Activated CD4-positive, alpha-beta T cell treated with anti-CD3 and anti-CD28 coated beads, Interleukin-2, amount 50 U/mL, for 1 hour (primary cell): Measurements from ENCODE around the gene MRTFA.
"Not testable (repeated sequence)": the region's sequence is repeated elsewhere in the genome, so short reads cannot be mapped to it uniquely, and the experiment has no call there.

Source experiments
- DNase-seq: peaks from one replicate; pipeline ENCODE4 v3.0.0-alpha.2; 2020

MRTFA gene

DNA sequence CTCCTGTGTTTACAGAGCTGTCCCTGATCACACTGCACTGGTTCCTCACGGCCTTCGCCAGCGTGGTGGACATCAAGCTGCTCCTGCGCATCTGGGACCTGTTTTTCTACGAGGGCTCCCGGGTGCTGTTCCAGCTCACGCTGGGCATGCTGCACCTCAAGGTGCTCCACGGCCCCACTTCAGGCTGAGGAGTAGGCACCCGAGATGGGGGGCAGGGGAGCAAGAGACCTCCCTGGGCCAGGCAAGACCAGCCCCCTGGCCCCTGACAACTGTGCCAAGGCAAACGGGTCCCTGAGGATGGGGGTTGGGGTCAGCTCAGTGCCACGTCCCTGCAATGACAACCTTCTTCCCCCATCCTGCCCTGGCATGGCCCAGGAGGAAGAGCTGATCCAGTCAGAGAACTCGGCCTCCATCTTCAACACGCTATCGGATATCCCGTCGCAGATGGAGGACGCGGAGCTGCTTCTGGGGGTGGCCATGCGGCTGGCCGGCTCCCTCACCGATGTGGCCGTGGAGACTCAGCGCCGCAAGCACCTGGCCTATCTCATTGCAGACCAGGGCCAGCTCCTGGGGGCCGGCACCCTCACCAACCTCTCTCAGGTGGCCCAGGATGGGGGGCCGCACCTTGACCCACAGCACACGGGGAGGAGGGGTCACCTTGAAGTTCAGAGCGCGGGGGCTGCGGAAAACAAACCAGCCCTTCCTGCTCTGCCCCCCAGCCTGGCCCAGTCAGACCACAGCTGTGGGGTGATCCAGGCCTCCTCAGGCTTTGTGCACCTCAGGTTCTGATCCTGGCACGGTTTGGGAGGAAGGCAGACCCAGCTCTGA is 230.2 kb downstream of the MRTFA start:
- no peak for DNase-seq

DNA sequence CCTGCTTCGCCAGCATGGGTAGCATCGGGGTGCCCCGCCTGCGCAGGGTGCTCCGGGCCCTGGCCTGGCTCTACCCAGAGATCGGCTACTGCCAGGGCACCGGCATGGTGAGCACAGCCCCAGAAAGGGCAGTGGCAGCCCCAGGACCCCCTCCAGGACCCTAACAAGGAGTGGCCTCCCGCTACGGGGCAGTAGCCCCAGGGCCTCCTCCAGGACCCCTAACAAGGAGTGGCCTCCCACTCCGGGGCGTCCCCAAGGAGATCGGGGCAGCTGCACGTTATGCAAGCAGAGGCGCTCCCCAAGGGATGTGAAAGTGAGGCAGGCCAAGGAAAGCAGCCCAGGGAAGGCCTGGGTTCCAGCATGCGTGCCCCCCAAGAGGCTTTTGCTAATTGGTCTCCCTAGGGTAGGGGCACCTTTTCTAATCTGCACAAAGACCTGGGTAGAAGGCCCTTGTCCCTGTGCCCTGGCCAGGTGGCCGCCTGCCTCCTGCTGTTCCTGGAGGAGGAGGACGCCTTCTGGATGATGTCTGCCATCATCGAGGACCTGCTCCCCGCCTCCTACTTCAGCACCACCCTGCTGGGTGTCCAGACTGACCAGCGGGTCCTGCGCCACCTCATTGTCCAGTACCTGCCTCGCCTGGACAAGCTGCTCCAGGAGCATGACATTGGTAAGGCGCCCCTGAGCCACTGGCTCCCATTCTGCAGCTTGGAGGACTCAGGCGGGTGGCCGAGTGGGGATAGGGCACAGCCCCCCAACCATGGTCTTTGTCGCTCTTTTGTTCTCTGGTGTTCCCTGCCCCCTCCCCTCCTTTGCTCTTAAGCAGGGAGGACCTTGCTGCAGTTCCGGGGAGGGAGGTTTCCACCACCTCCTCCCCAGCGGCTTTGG is 231.1 kb downstream of the MRTFA start:
- DNase-seq, result no peak

DNA sequence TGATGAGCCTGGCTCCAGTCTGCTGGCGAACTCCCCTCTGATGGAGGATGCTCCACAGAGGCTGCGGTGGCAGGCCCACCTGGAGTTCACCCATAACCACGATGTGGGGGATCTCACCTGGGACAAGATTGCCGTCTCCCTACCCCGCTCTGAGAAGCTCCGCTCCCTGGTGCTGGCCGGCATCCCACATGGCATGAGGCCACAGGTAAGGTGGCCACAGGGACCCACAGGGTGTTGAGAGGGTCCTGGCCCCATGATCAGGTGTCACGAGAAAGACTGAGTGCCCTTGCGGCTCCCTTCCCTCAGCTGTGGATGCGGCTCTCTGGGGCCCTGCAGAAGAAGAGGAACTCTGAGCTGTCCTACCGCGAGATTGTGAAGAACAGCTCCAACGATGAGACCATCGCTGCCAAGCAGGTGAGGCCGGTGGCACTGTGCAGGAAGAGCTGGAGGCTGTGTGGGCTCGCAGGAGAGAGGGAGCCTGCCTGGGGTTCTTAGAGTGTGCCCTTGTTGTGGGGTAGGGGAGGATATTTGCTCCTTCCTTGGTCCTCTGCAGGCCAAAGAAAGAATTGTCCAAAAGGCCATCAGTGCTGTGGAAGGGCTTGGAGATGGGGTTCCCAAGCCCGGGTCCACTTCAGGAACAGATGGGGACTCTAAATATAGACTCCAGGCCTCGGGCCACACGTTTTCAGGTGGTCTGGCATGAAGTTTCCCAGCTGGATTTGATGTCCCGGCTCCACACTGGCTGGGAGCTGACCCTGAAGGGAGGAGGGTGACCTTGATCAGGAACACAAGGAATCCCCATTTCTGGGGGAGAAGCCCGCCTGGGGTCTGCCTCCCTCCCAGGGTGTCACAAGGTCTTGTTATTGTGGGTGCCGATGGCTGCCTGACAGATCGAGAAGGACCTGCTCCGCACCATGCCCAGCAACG is 232.0 kb downstream of the MRTFA start:
- DNase-seq, result no peak

DNA sequence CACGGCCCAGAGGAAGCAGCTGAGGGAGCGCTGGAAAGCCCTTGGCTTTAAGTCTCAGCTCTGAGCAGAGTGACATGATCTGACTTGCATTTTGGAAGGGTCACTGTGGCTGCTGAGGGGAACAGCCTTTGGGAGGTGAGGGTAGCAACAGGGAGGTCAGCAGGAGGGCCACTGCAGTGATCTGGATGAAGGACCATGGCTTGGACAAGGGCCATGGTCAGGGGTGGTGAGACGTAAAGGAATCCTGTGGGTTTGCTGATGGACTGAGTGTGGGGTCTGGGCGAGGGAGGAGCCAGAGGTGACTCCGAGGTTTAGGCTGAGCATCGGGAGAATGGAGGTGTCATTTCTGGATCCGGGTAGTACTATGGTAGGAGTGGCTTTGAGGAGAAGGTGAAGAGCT is 232.9 kb downstream of the MRTFA start:
- no peak for DNase-seq

DNA sequence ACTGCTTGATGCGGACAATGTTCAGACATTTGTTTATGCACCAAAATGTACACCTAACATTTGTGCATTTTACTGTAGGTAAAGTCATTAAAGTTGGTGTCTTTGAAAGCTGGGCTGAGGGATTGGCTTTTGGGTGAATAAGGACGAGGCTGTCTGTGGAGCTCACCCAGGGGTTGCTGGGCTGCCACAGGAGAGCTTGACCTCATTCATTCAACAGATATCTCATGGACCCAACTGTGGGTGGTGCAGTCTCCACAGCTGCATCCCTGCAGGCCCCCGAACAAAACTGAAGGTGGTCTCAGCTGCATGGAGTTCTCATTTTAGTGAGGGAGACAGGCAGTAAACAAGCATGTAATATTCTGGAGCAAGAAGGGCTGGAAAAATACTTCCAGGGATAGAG is 233.4 kb downstream of the MRTFA start:
- no peak for DNase-seq

DNA sequence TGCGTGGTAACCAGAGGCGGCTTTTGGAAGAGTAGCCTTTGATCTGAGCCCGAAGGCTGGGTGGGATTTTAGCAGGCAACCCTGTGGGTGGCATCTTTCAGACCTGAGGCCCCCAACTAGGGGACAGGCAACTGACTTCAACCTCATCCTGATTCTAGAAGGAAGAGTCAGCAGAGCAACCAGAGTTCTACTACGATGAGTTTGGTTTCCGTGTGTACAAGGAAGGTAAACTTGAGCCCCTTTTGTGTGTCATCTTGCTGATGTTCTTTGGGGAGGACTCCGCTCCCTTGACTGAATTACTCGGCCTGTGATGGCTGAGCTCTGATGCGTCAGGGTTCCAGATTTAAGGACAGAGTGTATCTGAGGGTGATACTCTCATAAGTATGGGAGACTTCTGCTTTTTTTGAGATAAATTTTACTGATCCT is 234.5 kb downstream of the MRTFA start:
- no peak for DNase-seq

DNA sequence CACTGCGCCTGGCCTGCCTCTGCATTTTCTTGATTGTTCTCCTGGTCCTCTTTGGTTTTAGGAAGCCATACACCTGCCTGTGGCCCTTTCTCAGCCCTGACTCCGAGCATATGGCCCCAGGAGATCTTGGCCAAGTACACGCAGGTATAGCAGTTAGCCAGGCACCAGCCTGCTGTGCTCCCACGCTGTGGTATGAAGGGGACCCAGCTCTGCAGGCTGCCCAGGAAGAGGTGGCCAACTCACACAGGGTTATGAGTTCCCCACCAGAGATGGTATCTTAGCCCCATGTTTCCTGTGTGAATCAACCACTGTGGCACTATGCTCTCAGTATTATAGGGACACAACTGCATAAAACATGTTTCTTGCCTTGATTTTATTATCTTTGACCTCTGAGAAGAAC is 235.0 kb downstream of the MRTFA start:
- peak; percentile 40 for DNase-seq

DNA sequence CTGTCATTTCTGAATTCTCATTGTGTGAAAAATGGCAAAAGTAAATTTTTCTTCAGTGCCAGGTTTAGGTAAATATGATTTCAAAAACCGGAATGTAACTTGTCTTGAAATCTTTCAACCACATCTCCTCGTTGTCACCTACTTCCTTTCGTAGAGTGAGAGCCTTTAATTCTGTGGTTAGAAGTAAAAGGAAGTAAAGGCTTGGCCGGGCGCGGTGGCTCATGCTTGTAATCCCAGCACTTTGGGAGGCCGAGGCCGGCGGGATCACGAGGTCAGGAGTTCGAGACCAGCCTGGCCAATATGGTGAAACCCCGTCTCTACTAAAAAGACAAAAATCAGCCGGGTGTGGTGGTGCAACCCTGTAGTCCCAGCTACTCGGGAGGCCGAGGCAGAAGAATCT is 236.4 kb downstream of the MRTFA start:
- DNase-seq, result peak; percentile 44

DNA sequence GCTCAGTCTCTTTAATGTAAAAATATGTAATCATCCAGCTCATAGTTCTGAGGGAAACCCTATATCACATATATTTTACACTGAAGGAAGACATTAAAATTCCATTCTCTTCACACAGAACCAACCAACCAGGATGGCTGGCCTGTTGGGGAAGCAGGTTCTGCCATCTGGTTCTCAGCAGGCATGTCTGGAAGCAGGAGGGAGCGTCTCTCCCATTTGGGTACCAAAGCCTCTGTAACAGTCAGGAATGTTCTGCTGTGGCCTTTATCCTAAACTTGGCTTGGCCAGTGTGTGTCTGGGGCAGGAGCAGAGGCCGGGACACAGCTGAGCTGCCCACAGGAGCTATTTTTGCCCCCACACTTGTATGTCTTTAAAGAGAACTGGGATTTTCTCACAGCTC is 236.9 kb downstream of the MRTFA start:
- no peak for DNase-seq

DNA sequence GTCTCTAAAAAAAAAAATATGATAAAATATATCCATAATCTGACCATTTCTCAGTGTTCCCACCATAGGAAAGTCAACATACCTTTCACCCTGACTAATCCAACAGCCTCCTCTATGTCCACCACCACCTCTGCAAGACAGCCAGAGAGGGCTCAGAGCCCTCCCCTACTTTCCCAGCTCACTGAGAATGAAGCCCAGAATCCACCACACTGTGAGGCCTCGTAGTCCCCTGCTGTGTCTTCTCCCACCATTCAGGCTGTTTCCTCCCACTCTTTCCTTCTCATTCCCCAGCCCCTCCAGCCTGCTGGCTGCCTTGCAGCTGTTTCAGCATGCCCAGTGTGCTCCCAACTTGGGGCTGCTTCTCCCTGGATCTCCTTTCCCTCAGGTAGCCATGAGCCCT is 239.1 kb downstream of the MRTFA start:
- DNase-seq, result no peak

DNA sequence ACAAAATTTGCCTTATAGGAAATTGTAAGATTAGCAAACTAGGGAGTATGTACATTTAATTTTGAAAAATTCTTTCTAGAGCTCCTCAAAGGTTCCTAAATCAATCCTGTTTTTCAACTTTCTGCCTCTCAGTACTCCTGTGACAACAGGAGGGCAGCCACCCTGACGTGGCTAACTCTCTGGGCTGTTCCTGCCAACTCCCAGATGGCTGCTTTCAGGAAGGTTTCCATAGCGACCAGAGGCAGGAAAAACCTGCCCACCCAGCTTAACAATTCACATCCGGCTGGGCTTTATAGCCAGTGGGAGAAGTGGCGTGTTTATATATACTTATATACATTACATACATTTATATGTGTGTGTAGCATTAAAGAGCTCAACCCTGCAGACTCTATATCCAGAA is 239.6 kb downstream of the MRTFA start:
- no peak for DNase-seq

DNA sequence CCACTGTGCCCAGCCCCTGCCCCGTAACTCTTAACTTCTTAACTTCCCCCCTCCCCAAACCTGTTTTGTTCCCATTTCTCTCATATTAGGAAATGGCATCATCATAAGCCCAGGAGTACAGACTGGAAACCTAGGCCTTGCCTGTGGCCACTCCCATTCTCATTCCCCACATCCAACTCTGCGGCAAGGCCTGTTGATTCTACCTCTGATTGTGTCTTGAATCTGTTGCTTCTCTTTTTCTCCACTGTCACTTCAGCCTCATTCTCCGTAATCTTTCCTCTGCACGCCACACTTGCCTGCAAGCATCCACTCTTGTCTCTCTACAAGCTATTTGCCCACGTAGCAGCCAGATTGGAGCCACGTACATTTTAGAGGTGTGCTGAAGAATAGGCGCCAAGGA is 240.9 kb downstream of the MRTFA start:
- no peak for DNase-seq

DNA sequence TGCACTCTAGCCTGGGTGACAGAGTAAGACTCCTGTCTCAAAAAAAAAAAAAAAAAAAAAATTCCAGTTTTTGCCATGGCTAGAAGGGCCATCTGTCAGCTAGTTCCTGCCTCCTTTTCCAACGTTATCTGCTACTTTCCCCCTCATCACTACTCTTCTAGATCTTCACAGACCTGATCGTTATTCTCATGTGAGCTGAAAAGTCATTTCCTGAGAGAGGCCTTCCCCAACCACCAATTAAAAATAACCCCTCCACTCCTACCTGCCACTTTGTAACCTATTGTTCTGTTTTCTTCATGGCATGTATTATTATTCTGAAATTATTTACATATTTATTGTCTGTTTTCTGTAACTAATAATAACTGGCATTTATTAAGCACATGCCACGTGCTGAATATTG is 241.9 kb downstream of the MRTFA start:
- DNase-seq, result no peak

DNA sequence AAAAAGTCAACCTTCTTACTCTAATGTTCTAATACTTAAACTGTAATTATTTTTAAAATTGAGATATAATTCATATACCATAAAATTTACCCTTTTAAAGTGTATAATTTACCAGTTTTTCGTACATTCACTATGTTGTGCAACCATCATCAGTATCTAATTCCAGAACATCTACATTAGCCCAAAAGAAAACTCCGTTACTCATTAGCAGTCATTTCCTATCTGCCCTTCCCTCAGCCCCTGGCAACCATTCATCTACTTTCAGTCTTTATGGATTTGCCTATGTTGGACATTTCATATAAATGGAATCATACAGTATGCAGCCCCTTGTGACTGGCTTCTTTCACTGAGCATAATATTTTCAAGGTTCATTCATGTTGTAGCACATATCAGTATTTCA is 243.9 kb downstream of the MRTFA start:
- no peak for DNase-seq

DNA sequence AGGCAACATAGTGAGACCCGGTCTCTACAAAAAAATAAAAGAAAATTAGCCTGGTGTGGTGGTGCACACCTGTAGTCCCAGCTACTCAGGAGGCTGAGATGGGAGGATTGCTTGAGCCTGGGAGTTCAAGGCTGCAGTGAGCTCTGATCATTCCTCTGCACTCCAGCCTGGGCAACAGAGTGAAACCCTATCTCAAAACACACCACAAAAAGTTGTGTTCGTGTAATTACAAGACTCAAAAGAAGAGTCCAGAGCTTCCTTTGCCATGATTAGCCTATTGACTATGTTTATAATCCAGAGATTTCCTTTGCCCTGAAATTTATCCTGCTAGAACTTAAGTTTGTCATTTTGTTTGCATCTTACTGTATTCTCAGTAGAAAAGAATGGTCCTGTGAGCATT is 245.1 kb downstream of the MRTFA start:
- no peak for DNase-seq

DNA sequence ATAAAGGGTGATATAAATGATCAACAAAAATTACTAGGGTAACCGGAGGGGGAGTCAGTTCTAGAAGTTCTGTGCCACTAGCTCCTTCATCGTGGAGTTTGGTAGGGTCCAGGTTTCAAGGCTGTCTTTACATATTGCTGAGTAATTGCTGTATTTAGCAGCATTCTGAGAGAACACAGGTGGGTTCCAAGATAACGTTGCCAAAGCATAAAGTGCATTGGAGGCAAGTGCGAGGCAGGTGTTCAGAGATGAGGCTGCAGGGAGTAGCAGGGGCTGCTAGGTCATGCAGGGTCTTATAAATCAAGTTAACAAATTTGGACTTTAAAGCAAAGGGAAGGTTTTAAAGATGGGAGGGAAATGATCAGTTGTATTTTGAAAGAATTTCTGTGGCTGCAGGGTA is 248.3 kb downstream of the MRTFA start:
- DNase-seq, result no peak

DNA sequence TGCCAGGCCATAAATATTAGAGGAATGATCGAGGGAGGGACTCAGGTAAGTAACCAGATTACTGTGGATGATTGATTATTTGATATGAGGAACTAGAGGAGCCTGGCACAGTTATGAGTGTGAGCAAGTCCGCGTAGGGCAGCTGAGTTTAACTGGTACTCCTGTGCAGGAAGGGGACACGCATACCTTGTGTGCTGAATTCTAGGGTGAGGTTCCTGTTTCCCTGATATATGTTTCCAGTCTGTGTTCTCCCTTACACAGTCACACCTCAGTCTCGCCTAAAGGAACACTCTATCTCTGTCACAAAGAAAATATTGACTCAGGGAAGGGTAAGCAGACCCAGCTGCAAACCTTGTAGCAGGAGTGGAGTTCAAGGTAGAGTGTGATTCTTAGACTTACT is 248.8 kb downstream of the MRTFA start:
- no peak for DNase-seq

DNA sequence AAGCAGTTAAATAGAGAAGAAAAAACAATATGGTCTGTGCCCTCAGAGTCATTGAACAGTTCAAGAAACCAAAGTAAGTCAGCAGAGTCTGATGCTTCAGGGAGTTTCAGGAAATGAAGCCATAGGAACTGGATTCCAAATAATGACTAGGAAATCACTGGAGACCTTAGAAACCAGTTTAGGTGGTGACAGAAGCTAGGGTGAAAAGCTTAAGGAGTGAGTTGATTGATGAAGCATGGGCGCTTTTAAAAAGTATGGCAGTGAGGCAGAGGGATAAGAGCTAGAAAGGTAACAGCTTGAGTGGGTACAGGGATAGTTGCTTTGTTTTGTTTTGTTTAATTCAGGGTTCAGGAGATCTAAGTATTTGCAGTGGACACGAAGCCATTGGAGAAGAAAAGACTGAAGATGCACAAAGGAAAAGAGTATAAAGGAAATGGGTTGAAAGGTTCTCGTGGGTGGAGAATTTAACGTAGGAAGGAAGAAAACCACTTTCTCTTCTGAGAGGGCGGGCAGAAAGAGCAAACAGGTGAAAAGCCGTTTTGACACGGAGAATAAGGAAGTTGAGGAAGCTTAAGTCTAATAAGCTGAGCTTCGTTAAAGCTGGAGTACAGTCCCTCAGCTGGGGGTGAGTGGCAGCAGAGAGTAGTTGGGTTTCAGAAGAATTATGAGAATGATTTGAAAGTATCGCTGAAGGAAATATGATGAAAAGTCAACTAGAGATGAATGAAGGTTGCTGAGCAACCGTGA is 251.3 kb downstream of the MRTFA start:
- DNase-seq, result peak; percentile 12

DNA sequence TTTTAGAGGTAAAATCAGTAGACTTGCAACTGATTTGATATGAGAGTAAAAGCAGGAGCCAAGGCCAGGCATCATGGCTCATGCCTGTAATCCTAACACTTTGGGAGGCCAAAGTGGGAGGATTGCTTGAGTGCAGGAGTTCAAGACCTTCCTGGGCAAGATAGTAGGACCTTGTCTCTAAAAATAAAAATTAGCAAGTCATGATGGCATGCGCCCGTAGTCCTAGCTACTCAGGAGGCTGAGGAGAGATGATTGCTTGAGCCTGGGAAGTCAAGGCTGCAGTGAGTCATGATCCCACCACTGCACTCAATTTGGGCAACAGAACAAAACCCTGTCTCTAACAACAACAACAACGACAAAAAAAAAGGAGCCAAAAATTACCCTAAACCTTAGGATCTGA is 252.6 kb downstream of the MRTFA start:
- DNase-seq, result no peak

DNA sequence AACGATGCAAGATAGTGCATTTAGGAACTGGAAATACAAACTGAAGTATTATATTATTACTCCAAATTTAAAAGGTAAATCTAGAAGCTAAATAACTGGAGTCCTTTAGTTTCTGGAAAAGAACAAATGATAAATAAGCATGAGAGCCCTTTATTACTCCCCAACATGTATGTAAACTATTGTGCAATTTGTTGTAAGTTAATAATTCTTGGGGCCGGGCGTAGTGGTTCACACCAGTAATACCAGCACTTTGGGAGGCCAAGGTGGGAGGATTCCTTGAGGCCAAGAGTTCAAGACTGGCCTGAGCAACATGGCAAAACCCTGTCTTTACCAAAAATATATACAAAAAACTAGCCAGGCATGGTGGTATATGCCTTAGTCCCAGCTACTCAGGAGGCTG is 255.1 kb downstream of the MRTFA start:
- DNase-seq, result no peak

DNA sequence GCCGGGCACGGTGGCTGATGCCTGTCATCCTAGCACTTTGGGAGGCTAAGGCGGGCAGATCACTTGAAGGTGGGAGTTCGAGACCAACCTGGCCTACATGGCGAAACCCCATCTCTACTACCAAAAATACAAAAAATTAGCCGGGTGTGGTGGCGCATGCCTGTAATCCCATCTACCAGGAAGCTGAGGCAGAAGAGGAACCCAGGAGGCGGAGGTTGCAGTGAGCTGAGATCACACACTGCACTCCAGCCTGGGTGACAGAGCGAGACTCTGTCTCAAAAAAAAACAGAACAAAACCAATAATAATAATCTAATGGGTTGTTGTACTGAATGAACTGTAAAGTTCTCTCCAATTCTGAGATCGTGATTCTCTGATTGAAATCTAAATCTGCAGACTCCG is 258.1 kb downstream of the MRTFA start:
- DNase-seq, result not testable (repeated sequence)

DNA sequence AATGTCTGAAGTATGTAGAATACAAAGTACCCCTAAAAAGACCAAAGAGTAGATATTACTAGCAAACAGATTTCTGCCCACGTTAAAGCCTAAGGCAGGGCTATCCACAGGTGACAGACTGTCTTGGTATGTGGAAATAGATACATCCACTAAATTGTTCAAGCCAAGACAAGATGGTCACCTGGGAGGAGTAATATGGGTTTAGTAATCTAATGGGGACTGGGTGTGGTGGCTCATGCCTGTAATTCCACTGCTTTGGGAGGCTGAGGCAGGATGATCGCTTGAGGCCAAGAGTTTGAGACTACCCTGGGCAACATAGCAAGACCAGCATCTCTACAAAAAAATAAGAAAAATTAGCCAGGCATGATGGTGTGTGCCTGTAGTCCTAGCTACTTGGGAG is 258.6 kb downstream of the MRTFA start:
- no peak for DNase-seq
